Occipital lobe (tissue), 2 donors: ENCODE data around the gene SCAMP4. TPM values are rescaled to one million over a fixed set of nuclear protein-coding genes. Genes with fewer than 3 reads are reported as not detected.
"Not testable (repeated sequence)": the region's sequence is repeated elsewhere in the genome, so short reads cannot be mapped to it uniquely, and the experiment has no call there.

Experiments used
- DNase-seq: peaks from one replicate; lab custom pipeline; 2025; lab: John Stamatoyannopoulos, UW
- total RNA-seq: library from RNA; depleted of rRNA; stranded (reverse); fragments of >200 nt; gene quantifications from one replicate; pipeline ENCODE4 v1.2.3, GENCODE V29; 2014

The SCAMP4 gene
- total RNA-seq, 1 donor from 2014 or later, result 11.1 TPM

DNA sequence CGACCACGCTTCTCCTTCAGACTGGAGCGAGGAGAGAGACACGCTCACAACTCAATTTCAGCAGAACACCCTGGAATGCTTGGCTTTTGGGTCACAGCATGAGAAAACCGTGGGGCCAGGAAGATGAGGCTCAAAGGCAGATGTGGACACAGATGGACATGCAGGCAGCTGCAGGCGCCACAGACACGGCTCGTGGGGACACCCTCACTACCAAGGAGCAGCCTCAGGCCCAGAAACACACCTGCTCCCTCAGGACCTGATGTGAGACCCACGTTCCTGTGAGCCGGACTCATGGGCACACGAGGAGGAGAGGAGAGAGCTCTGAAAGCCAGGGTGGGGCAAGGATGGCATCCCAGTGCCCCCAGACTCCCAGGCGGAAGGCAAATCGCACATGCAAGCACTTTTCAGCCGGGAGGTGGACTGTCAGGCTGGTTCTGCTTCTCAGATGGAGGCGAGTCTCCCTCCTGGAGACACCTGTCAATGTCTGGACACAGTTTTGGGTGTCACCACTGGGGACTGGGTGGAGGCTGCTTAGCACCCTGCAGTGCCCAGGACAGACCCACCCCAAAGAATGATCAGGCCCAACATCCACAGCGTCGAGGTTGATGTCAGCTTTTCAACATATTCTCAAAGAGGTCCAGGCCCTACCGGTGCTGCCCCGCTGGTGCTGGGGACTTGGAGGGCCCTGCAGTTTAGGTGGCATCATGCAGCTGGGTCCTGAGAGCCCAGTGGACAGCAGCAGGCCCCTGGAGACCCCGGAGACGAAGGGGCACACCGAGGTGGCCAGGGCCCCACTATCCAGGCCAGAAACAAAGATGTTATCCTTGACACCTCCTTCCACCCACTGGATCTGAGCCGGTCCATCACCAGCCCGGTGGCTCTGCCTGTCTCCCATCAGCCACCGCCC is 22.2 kb upstream of the SCAMP4 start:
- DNase-seq, result no peak

GRCh38 chr19:1883784-1884183 is 21.4 kb upstream of the SCAMP4 start:
- no peak for DNase-seq

DNA sequence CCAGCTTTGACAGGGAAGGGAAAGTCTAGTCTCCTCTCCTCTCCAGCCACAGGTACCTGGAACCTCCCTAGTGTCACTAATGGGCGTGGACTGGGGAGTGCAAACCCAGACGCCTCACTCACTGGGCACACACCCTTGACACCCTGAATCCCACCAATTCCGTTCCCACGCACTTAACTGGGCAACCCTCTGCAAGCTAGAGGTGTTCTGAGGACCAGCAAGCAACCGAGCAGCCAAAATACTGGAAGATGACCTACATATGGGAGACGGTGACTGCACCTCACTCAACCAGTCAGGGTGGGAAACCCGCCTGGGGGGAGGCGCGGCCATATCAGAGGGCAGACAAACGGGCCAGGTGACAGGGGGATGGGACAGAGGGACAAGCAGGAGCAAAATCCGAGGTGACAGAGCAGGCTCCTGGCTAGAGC is 20.9 kb upstream of the SCAMP4 start:
- DNase-seq, result no peak

GRCh38 chr19:1884719-1885334 is 20.4 kb upstream of the SCAMP4 start:
- no peak for DNase-seq

DNA sequence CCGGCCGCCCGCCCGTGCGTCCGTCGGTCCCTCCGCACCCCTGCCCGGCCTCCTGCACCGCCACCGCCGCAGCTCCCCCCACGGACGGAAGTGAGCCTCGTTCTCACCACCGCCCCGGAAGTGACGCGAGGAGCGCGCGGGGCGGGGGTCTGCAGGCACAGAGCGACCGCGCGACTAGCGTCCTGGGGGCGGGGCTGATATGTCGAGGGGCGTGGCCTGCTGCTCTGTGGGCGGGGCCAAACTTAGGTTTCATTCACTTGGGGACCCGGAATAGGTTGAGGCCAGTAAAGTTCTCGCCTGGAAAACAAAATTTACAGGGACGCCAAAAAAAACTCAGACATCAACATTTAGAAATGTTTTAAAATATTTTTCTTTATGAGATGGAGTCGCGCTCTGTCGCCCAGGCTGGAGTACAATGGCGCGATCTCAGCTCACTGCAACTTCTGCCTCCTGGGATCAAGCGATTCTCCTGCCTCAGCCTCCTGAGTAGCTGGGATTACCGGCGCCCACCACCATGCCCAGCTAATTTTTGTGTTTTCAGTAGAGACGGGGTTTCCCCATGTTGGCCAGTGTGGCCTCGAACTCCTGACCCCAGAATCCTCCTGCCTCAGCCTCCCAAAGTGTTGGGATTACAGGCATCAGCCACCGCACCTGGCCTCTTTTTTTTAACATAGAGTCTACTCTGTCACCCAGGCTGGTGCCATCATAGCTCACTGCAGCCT is 19.6 kb upstream of the SCAMP4 start, which contains the start of gene ABHD17A:
Gene ABHD17A (minus strand): TSS at position 99 of the 722 bp plus-strand sequence. CDS start 3,930 bp downstream, outside the sequence.
- DNase-seq, result peak; percentile 89

DNA sequence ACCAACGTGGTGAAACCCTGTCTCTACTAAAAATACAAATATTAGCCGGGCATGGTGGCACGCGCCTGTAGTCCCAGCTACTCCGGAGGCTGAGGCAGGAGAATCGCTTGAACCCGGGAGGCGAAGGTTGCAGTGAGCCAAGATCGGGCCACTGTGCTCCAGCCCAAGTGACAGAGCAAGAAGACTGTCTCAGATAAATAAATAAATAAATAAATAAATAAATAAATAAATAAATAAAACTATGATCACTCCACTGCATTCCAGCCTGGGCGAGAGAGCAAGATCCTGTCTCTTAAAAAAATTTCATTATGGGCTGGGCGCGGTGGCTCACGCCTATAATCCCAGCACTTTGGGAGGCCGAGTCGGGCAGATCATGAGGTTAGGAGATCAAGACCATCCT is 18.8 kb upstream of the SCAMP4 start:
- not testable (repeated sequence) for DNase-seq

GRCh38 chr19:1888385-1888784 is 16.8 kb upstream of the SCAMP4 start:
- no peak for DNase-seq

DNA sequence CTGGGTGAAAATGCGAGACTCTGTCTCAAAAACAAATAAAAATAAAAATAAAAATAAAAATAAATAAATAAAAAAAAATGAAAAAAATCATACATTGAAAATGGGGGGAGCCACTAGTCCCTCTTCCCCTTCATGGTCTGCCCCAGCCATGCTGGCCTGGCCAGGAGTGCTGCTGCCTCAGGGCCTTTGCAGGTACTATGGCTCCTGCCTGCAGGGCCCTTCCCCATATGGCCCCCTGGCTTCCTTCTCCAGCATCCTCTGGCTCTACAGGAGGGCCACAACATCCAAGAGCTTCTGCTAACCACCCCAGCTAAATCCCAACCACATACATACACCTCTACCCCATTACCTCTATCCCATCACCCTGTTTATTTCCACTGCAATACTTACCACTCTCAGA is 15.3 kb upstream of the SCAMP4 start:
- DNase-seq, result no peak

- DNase-seq, result no peak
These were observed 11.4 kb upstream of the SCAMP4 start for GRCh38 chr19:1893791-1894190.

DNA sequence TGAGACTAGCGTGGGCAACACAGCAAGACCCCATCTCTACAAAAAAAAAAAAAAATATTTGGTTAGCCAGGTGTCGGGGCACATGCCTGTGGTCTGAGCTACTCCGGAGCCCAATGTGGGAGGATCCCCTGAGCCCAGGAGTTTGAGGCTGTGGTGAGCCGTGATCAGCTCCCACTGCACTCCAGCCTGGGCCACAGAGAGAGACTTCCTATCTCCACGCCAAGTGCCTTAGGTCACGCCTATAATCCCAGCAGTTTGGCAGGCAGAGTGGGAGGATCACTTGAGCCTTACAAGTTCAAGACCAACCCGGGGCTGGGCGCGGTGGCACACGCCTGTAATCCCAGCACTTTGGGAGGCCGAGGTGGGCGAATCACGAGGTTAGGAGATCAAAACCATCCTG is 8.7 kb upstream of the SCAMP4 start:
- DNase-seq, result no peak

GRCh38 chr19:1901940-1902404 is 3.2 kb upstream of the SCAMP4 start:
- DNase-seq, result no peak

DNA sequence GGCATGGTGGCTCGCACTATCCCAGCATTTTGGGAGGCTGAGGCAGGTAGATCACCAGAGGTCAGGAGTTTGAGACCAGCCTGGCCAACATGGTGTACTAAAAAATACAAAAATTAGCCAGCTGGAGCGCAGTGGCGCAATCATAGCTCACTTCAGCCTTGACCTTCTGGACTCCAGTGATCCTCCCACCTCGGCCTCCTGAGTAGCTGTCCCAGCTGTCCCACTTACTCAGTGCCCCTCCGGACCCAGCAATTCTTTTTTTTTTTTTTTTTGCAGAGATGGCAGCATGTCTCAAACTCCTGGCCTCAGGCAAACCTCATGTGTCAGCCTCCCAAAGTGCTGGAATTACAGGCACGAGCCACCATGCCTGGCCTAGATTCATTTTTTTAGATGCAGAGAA is 2.3 kb upstream of the SCAMP4 start:
- DNase-seq, result no peak

DNA sequence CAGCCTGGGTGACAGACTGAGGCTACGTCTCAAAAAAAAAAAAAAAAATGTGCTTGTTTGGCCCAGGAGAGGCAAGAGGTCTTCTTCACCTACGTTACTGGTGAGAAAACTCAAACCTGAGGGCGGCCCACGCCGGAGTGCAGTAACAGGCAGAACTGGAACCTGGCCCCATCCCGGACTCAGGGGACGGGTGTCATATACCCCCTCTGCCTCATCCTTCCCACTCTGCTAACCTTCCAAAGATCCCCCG is 414 bp upstream of the SCAMP4 start:
- DNase-seq, result no peak

- no peak for DNase-seq
These were observed 720 bp downstream of the SCAMP4 start for GRCh38 chr19:1905863-1906375.

- DNase-seq, result no peak
These were observed 1.9 kb downstream of the SCAMP4 start for GRCh38 chr19:1906985-1907562.

GRCh38 chr19:1907563-1908363 is 2.6 kb downstream of the SCAMP4 start:
- no peak for DNase-seq

GRCh38 chr19:1908364-1908678 is 3.1 kb downstream of the SCAMP4 start:
- DNase-seq, result no peak

DNA sequence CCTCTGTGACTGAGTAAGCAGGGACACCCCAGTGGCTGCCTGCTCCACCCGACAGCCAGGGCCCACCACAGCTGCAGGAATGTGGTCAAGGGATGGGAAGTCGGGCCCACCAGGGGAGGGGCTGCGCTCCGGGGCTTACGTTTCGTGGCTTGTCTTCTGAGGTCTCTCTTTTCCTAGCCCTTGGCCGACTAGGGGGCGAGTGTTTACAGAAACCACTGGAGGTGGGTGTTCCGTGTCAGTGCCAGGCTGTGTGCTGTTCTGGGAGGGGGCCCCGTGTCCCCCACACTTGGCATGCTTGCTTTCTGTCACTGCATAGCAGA is 4.5 kb downstream of the SCAMP4 start:
- no peak for DNase-seq

DNA sequence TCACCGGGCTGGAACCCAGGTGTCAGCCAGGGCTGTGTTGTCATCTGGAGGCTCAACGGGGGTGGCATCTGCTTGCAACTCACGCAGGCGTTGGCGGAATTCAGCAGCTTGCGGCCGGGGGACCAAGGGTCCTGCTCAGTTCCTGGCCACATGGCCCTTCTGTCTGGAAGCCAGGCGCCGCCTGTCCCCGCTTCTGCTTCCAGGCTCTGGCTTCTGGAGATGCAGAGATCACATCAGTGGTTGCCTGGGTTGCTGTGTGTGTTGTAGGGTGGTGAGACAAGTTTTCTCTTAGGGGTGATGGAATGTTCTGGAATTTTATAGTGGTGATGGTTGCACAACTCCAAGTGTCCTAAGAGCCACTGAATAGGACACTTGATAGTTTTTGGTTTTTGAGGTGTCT is 5.0 kb downstream of the SCAMP4 start:
- DNase-seq, result no peak

GRCh38 chr19:1911098-1911497 is 5.9 kb downstream of the SCAMP4 start:
- no peak for DNase-seq

DNA sequence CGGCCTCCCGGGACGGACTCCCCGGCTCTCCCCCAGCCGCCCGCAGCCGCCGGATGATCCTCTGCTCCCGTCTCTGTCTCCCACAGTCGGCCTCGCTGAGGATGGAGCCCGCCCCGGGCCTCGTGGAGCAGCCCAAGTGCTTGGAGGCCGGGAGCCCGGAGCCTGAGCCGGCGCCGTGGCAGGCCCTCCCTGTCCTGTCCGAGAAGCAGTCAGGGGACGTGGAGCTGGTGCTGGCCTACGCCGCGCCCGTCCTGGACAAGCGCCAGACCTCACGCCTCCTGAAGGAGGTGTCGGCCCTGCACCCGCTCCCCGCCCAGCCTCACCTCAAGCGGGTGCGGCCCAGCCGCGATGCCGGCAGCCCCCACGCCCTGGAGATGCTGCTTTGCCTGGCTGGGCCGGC is 6.8 kb downstream of the SCAMP4 start:
- no peak for DNase-seq
